Measurements from ENCODE around the gene TBC1D20.

Gene TBC1D20

DNA sequence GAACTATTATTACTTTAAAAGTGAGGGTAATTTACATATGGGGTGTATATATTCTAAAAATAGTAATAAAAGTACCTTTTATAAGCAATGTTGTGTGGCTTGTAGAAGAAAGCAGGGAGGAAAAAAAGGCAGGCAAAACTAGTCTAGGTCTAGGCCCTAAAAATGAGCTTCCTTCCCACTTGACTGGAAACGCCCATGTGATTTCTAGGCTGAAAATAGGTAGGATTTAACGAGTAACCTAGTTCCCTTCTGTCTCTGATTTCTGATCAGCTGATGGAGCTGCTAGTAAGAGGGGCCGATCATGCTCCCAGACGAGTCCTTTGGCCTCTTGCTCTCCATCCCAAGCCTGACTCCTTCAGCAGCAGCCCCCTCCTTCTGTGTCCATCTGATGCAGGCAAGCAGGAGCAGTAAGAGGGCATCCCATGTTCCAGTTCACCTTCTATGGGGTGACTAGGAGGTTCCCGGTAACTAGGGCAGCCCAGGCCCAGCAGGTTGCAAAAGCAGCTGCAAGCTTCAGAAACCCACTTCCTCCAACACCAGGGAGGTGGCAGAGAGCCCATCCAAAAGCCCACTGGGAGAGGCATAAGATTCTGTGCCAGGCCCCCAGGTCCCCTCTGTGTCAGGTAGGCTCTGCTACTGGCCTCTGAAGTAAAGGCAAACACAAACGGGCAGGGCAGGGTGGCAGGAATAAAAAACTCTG lies 24.4 kb downstream of the TBC1D20 start:
- DNase-seq (ENCODE audit: low spot score), result no peak

DNA sequence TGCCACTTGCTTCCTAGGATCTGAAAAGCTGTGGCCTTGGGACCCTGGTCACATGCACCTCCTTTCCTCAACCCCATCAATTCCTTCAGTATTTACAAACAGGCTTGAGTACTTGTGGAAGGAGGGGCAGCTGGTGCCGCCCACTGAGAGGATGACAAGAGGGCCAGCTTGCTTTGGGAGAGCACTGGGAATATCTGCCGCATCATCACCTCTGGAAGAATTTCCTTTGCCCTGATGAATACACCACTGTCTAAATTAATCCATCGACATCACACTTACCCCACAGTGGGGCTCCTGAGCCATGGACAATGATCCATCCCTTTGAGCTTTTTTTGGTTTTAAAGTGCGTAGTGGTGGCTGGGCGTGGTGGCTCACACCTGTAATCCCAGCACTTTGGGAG lies 25.9 kb downstream of the TBC1D20 start:
- no peak for DNase-seq (ENCODE audit: low spot score)

DNA sequence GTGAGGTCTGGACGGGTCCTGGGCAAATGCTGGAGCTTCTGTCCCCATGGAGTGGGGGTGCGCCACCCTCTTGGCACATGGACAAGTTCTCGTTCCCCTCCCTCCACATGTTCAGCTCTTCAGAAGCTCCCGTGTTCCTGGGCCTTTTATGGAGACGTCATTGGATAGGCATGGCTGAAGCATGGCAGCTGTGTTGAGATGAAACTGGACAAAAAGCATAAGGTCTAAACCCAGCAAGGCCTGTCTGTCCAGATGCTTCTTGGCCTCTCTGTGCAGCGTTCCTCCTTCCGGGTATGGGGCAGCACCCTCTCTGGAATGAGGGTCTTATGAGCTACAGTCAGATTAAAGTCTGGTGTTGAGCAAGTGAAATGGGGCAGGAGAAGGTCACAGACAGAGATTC lies 26.8 kb downstream of the TBC1D20 start:
- DNase-seq (ENCODE audit: low spot score), result no peak

DNA sequence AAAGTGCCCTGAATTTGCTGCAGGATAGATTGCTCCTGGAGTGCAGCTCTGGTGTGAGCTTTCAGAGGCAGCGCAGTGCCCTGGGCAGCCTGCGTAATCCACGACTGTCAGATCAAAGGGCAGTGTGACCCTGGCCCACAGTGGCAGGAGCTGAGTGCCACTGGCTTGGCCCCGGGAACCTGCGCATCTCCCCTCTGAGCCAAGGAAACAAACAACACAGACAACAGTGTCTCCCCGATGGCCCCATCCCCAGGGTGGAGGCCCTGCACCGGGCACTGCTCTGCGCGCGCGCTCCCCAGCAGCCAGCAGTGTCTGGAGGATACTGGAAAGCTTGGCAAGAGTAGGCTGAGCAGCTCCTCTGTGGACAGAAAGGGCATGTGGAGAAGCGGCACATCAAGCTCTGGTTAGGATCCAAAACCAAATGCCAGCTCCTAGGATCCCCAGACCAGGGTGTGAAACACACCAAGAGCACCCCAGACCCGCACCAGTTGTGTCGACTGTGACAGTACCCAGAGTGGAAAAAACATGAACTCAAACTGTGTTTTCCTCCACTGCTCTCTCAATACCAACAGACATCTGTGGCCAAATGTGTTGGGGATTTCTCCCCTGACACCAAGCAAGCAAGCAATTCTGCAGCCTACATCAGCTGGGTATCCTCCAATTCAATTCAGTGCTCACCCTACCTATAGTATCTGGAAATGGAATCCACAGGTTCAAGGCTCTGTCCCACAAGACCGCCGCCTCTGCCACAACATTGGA lies 27.5 kb downstream of the TBC1D20 start:
- DNase-seq (ENCODE audit: low spot score), result no peak

DNA sequence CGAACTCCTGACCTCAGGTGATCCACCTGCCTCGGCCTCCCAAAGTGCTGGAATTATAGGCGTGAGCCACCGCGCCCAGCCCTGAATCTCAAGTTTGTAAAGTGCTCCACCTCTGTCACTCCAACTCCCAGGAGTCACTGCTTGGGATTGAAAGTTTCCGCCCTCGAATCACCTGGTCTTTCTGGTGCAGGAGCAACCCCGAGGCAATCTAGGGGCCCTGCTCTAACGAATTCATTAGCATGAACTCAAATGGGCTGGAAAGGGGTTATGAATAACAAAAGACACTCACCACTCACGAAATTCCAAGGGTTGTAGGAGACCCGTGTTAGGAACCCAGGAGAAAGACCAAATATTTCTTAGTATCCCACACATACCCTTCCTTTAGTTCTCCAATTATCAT lies 28.1 kb downstream of the TBC1D20 start:
- DNase-seq (ENCODE audit: low spot score), result no peak

DNA sequence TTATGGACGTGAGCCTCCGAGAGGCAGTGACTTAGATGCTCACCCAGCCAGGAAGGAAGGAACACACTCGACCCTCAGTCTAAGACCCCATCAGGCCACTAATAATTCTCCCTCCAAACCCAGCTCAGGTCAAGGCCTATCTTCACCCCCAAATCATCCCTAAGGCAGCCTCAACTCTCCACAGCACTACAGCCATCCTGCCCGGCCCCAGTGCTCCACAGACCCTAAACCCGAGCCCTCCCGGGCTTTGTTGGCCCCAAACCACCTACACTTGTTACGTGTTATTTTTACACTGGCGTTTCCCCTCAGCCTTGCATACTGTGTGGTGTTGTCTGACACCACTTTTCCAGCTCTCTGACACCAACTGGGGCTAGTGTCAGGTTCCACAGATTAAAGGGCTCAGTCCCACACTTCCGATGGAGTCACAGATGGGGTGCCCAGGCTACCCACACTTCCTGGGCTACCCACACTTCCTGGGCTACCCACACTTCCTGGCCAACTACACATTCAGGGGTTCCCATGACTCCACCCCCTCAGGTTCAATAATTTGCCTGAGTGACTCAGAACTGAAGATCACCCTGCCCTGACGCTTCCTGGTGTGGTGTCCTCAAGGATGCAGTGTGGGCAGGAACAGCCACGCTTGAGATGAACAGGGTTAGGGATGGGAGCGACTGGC lies 28.9 kb downstream of the TBC1D20 start:
- no peak for DNase-seq (ENCODE audit: low spot score)

DNA sequence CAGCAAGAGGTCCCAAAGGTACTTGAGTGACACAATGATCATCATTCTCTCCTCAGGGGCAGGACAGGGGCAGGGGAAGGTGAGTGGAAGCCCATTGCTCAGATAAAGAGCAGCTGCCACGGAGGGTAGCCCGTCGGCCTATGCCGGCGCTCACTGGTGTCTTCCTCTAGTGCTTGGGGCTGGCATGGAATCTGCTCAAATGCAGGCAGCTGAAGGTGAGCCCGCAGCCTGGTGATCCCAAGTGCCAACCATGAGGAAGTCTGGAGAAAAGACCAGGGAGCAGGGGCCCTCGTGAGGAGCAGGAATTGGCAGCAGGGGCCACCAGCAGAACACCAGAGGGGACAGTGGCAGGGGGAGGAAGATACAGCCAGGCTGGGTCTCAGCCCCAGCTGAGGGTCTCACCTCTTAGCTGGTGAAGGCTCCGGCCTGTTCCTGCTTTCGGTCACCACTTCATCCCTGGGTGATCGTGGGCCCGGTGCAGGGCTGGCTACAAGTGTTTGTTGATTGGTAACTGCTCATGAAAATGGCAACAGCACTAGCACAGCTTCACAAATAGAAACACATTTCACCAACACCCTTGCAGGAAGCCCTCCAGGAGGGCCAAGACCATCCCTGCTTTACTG lies 29.5 kb downstream of the TBC1D20 start:
- DNase-seq (ENCODE audit: low spot score), result no peak

DNA sequence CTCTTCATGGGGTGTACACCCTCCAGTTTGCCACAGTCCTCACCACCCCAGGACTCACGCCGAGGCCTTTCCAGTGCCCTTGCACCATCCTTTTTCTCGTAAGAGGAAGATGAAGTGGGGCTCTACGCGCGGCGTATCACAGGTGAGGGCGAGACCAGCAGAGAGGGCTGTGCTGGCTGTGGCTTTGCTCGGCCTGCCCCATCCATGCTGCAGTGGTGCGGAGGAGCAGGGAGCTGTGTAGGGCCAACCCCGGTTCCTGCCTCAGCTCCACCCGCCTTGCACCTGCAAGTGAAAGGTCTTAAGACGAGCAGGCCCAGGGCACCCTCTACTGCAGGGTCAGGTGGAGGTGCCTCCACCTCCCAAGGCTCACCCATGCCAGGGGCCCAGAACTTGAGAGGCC lies 30.1 kb downstream of the TBC1D20 start:
- DNase-seq (ENCODE audit: low spot score), result no peak

DNA sequence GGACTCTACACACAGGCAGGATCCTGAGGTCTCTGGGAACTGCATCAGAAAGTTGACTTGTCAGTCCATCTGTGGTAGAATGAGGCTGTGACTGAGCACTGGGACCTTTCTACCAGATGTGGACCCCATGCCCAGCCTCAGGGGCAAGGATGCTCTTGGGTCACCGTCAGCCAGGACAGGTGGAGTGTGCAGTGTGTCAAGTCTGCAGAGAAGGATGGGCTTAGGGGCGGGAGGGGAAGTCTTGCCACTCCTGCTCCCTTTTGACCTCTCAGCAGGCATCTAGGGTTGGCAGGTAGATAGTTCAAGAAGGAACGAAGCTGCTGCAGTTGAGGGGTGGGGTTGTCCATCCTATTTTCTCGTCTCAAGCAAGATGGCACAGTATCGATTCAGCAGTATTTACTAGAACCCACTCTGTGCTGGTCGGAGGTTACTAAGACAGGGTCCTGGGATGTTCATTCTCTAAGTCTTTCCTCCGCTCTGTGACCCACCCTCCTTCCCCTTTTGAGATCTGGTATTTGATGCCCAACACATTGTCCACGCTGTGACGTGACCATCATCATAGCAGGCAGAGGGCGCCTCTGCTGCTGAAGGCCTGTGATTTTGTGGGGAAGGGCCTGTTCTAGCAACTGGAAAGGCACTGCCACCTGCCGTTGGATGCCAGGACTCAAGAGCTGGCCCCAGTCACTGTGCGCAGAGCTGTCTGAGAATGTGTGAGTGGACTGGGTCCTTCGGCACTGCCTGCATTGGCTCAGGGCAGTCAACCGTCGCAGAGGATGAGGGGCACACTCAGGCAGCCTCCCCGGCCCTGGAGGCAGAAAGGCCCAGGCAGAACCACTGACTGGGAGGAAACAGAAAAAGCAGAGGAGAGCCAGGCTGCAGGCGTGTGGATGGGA lies 31.1 kb downstream of the TBC1D20 start:
- DNase-seq (ENCODE audit: low spot score), result peak; percentile 88

DNA sequence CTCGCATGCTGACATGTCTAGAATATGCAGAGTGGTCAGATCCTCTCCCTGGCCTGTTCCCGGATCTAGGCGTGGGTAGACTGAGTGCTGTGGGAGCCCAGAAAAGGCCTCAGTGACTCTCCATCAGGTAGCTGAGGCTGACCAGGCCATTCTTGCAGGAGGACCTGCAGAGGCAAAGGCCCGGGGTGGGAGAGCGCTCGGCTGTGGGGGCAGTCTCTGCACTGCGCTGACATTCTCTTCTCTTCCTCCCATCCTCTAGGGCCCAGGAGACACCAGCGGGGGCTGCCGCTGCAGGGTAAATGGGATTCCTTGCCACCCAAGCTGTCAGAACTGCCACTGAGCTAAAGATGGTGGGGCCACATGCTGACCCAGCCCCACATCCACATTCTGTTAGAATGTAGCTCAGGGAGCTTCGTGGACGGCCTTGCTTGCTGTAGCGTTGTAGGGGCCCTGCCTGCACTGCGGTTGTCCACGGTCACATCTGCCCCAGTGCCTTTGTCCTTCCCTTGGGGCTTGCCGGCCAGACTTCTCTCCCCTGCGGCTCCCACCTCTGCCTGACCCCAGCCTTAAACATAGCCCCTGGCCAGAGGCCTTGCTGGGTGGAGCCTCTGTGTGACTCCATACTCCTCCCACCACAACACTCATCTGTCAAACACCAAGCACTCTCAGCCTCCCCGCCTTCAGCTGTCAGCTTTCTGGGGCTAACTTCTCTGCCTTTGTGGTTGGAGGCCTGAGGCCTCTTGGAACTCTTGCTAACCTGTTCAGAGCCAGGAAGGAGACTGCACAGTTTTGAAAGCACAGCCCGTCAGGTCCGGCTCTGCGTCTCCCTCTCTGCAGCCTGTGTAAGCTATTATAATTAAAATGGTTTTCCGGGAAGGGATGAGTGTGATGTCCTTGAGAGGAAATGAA lies 32.0 kb downstream of the TBC1D20 start:
- DNase-seq (ENCODE audit: low spot score), result no peak

DNA sequence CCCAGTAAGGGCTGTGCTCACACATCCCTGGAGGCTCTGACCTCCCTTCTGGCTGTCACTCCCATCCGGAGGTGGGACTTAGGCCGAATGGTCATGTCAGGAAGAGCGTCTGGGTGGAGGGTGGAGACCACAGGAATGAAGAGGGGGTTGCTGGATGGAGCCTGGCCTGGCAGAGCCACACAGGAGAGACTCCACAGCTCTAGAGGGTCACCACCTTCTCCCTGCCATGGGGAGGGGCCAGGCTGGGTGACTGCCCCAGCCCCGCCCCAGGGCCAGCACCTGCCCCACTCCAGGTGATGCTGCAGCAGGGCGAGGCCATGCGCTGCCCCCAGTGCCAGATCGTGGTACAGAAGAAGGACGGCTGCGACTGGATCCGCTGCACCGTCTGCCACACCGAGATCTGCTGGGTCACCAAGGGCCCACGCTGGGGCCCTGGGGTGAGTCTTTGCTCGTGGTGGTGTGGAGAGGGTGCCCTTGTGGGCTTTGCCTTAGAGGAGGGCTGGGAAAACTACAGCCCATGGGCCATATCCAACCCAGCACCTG lies 33.6 kb downstream of the TBC1D20 start:
- no peak for DNase-seq (ENCODE audit: low spot score)

DNA sequence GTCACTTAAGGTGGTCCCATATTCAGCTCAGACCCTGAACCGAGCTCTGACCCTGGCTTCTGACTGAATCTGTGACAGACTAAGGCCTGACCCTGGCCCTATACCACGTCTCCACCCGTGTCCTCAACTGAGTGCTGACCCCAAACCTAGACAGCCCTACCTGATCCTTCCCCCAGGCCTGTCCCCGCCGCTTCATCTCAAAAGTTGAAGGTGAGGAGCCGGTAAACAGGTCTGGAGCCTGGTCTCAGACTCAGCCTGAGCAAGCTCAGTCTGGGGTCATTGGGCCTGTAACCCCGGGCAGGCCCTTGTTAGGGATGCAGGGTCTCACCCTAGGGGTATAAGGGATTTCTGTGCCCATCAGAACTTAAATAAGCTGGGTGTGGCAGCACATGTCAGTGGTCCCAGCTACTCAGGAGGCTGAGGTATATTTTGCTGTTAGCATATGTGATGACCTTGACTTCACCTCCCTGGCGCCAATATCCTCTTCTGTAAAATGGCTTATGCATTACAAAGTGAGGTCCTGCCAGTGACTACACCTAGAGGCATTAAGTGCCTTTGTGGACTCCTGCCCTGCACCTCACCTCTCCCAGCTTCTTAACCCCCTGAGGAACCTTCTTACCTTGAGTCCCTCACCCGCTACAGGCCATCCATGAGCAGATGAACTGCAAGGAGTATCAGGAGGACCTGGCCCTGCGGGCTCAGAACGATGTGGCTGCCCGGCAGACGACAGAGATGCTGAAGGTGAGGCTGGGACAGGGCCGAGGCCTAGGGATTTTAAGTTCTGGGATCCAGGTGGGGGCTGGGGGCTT lies 34.3 kb downstream of the TBC1D20 start:
- DNase-seq (ENCODE audit: low spot score), result no peak

DNA sequence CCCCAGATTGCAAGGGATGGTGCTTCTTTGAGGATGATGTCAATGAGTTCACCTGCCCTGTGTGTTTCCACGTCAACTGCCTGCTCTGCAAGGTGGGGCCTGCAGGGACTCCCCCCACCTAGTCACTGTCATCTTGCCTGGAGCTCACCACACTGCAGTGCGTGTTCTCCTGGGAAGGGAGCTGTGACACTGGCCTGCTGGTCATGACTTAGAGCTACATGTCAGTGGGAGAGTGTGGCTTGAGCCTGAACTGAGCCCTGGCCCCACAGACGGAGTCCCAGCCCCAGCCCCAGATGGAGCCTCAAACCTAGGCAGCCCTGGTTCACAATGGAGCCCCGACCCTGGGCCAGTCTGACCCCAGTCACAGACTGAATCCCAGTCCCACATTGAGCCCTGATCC lies 34.9 kb downstream of the TBC1D20 start:
- DNase-seq (ENCODE audit: low spot score), result no peak

DNA sequence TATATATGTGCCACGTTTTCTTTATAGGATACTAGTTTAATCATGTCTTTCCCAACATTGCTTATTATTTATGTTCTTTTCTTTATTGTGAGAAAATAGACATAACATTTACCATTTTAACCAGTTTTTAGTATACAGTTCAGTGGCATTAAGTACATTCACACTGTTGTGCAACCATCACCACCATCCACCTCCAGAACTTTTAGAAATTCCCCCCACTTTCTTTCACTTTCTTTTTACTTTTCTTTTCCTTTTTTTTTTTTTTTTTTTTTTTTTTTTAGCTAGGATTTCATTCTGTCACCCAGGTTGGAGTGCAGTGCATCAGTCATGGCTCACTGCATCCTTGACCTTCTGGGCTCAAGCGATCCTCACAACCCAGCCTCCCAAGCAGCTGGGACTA lies 35.8 kb downstream of the TBC1D20 start:
- no peak for DNase-seq (ENCODE audit: low spot score)

DNA sequence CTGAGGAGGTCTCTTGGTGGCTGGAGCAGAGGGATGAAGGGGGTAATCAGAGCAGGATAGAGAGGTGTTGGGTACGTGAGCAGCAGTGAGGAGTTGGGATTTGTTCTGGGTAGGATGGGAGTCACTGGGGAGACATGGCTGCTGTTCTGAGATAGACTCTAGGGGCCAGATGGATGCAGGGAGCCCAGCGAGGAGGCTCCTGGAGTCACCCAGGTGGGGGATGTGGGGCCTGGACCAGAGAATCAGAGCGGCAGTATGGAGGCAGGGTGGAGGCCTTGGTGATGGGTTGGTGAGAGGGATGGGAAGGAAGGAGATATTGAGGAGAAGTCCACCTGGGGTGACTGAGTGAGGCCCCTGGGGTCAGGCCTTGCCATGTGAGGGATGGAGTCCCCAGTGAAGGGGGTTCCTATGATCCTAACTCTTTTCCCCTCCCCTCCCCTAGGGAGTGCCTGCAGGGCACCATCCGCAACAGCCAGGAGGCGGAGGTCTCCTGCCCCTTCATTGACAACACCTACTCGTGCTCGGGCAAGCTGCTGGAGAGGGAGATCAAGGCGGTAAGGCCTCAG lies 40.6 kb downstream of the TBC1D20 start:
- no peak for DNase-seq (ENCODE audit: low spot score)

DNA sequence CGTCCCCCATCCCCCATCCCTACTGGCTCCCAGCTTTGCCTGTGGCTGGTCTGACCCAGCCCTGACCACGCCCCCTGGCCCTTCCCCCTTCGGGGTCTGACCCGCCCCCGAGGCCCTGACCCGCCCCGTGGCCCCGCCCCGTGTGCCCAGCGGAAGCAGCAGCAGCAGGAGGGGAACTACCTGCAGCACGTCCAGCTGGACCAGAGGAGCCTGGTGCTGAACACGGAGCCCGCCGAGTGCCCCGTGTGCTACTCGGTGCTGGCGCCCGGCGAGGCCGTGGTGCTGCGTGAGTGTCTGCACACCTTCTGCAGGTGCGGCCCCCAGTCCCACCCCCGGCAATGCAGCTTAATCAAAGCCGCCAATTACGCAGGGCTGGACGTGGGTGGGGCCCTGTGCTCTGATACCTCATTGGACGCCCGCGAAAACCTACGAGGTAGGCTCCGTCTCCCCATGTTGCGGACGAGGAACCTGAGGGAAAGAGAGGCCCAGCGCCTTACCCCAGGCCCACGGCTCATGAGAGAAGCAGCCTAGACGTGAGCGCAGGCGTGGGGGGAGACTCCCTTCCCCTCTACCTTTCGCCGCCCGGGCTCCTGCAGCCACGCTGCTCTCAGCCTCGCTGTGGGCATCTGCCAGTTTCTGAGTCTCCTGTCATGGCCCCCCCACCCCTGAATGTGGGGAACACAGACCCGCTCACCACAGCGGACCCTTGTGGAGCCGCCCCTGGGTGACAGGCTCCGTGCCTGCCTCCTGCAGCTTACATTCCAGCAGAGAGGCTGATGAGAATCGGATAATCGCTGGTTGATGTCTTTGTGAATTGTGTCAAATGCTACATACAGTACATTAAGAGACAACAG lies 41.4 kb downstream of the TBC1D20 start:
- no peak for DNase-seq (ENCODE audit: low spot score)

DNA sequence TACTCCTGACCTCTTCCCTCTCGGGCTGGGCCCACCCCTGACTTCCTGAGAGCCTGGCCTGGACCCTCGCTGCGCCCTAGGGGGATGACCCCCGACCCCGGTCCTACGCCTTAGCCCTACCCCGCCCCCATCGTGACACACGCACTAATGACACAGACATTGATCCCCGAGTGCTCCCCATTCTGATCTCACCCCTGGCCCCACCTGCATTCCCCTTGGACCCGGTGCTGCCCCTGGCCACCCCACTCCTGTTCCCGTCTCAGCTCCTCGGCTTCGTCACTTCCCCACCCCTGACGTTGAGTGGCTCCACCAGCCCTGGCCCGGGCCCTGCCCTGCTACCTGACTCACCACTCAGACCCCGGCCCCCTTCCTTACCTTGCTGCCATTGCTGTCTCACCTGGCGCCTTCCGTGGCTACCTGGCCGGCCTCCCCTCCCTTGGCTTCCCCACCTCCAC lies 42.1 kb downstream of the TBC1D20 start:
- no peak for DNase-seq (ENCODE audit: low spot score)

DNA sequence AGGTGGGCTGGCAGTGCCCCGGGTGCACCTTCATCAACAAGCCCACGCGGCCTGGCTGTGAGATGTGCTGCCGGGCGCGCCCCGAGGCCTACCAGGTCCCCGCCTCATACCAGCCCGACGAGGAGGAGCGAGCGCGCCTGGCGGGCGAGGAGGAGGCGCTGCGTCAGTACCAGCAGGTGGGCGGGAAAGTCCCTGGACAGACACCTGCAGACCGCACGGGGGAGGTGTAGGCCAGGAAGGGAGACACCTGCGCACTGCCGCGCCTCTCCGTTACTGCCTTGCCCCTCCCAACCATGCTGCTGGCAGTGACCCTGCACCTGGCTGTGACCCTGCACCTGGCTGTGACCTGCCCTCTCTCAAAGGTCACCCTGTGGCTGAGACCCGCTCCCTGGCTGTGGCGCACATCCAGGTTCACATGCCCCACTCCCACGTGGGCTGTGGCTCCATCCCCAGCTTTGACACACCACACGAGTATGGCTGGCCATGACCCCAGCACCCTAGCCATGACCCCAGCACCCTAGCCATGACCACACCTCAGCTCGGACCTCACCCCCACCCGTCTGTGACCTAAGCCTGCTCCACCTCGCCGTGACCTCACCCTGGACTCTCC lies 42.7 kb downstream of the TBC1D20 start:
- DNase-seq (ENCODE audit: low spot score), result no peak

All from pons (tissue), 1 donor.